ENCODE data around the gene EEFSEC. TPM values are rescaled to one million over a fixed set of nuclear protein-coding genes. Genes with fewer than 3 reads are reported as not detected.

Gene EEFSEC
- total and polyA plus RNA-seq, 4 donors, result 9.8 to 20.1 (median 11.6) TPM

GRCh38 chr3:128355543-128355919 lies 202.2 kb downstream of the EEFSEC start:
- 87 to 92% methylated on average over 2 of the region's 2 CpGs for WGBS, 2 donors
- Histone ChIP-seq H3K9ac (ENCODE audit: insufficient read depth in 1 of 2, low read length in 2 of 2) (no peak overlapping the region), H3K4me1 (ENCODE audit: control insufficient read depth in 5 of 5, insufficient read depth in 5 of 5, low read length in 5 of 5) (peaks cover 0 to 24% (median 16%) of the 10 kb centered on the region in 5 donors), H3K9me3 (ENCODE audit: control insufficient read depth in 4 of 4, insufficient read depth in 3 of 4, low read length in 3 of 4) (no peaks in the 10 kb centered on the region), H3K27ac (ENCODE audit: low read depth in 1 of 2, low read length in 1 of 2) (no peak overlapping the region), H3K4me3 (no peak overlapping the region), H3K27me3 (ENCODE audit: control insufficient read depth in 3 of 3, insufficient read depth in 3 of 3, low read length in 2 of 3) (no peaks in the 10 kb centered on the region), H3K36me3 (ENCODE audit: control insufficient read depth in 4 of 4, insufficient read depth in 4 of 4, low read length in 4 of 4) (peaks cover 0 to 12% (median 4%) of the 10 kb centered on the region in 4 donors)
- TF ChIP-seq CTCF (IDR thresholded peaks at IDR 0.05; ENCODE audit: control extremely low read depth, extremely low read depth), result no peak
- ATAC-seq (ENCODE audit: insufficient read depth, low FRiP score) (no peak), DNase-seq (no peak)

GRCh38 chr3:128356822-128357221 lies 203.5 kb downstream of the EEFSEC start:
- Histone ChIP-seq H3K27me3 (ENCODE audit: control insufficient read depth in 3 of 3, insufficient read depth in 3 of 3, low read length in 2 of 3) (no peaks in the 10 kb centered on the region), H3K4me3 (no peak overlapping the region), H3K9me3 (ENCODE audit: control insufficient read depth in 4 of 4, insufficient read depth in 3 of 4, low read length in 3 of 4) (no peaks in the 10 kb centered on the region), H3K4me1 (ENCODE audit: control insufficient read depth in 5 of 5, insufficient read depth in 5 of 5, low read length in 5 of 5) (peaks cover 0 to 24% (median 17%) of the 10 kb centered on the region in 5 donors), H3K9ac (ENCODE audit: insufficient read depth in 1 of 2, low read length in 2 of 2) (no peak overlapping the region), H3K36me3 (ENCODE audit: control insufficient read depth in 4 of 4, insufficient read depth in 4 of 4, low read length in 4 of 4) (peaks cover 0 to 12% (median 2%) of the 10 kb centered on the region in 4 donors), H3K27ac (ENCODE audit: low read depth in 1 of 2, low read length in 1 of 2) (no peak overlapping the region)
- 81 to 89% methylated on average over 1 of the region's 1 CpG for WGBS, 2 donors
- no peak for DNase-seq
- TF ChIP-seq CTCF (IDR thresholded peaks at IDR 0.05; ENCODE audit: control extremely low read depth, extremely low read depth), result no peak
- no peak for ATAC-seq (ENCODE audit: insufficient read depth, low FRiP score)

- TF ChIP-seq CTCF (IDR thresholded peaks at IDR 0.05; ENCODE audit: control extremely low read depth, extremely low read depth), result no peak
- WGBS, 2 donors, result 95 to 99% methylated on average over 6 of the region's 6 CpGs
Observed at GRCh38 chr3:128357538-128357937, 204.3 kb downstream of the EEFSEC start.

More at GRCh38 chr3:128357538-128357937, 204.3 kb downstream of the EEFSEC start:
- Histone ChIP-seq H3K4me3 (no peak overlapping the region), H3K4me1 (ENCODE audit: control insufficient read depth in 5 of 5, insufficient read depth in 5 of 5, low read length in 5 of 5) (peaks cover 0 to 24% (median 17%) of the 10 kb centered on the region in 5 donors), H3K9me3 (ENCODE audit: control insufficient read depth in 4 of 4, insufficient read depth in 3 of 4, low read length in 3 of 4) (no peaks in the 10 kb centered on the region), H3K9ac (ENCODE audit: insufficient read depth in 1 of 2, low read length in 2 of 2) (no peak overlapping the region), H3K27ac (ENCODE audit: low read depth in 1 of 2, low read length in 1 of 2) (no peak overlapping the region), H3K27me3 (ENCODE audit: control insufficient read depth in 3 of 3, insufficient read depth in 3 of 3, low read length in 2 of 3) (no peaks in the 10 kb centered on the region), H3K36me3 (ENCODE audit: control insufficient read depth in 4 of 4, insufficient read depth in 4 of 4, low read length in 4 of 4) (peaks cover 0 to 12% (median 0%) of the 10 kb centered on the region in 4 donors)
- DNase-seq (no peak), ATAC-seq (ENCODE audit: insufficient read depth, low FRiP score) (no peak)

Measured in lung (tissue), 12 donors.